Hepatocyte (in vitro differentiated cells): Measurements from ENCODE around the gene KRT26. TPM values are rescaled to one million over a fixed set of nuclear protein-coding genes. Genes with fewer than 3 reads are reported as not detected.

Experiments
- DNase-seq: peaks from one replicate; pipeline ENCODE4 v3.0.0-alpha.2; 2016; ENCODE audit warnings: low spot score
- H2AFZ ChIP-seq: fragments of 200-600 bp; sonication (generic); 2 replicates; pipeline ENCODE4 v1.6.0; 2016; ENCODE audit warnings: antibody characterized with exemption, mild to moderate bottlenecking
- H3K27ac ChIP-seq: fragments of 200-600 bp; sonication (generic); 2 replicates; pipeline ENCODE4 v1.5.1; 2016; ENCODE audit warnings: mild to moderate bottlenecking
- H3K27me3 ChIP-seq: fragments of 200-600 bp; sonication (generic); 2 replicates; pipeline ENCODE4 v1.6.1; 2016
- H3K36me3 ChIP-seq: fragments of 200-600 bp; sonication (generic); replicated peaks from 2 replicates; pipeline ENCODE4 v1.5.1; 2016; ENCODE audit warnings: low read depth; ENCODE audit not compliant: insufficient read depth
- H3K4me1 ChIP-seq: fragments of 200-600 bp; sonication (generic); 2 replicates; pipeline ENCODE4 v1.5.1; 2016; ENCODE audit warnings: mild to moderate bottlenecking, moderate library complexity; ENCODE audit not compliant: insufficient read depth
- H3K4me2 ChIP-seq: fragments of 200-600 bp; sonication (generic); 2 replicates; pipeline ENCODE4 v1.6.0; 2016
- H3K4me3 ChIP-seq: fragments of 200-600 bp; sonication (generic); 2 replicates; pipeline ENCODE4 v1.5.1; 2016; ENCODE audit warnings: mild to moderate bottlenecking
- H3K79me2 ChIP-seq: fragments of 200-600 bp; sonication (generic); 2 replicates; pipeline ENCODE4 v1.6.0; 2017; ENCODE audit warnings: mild to moderate bottlenecking
- H3K9me2 ChIP-seq: fragments of 200-600 bp; sonication (generic); replicated peaks from 2 replicates; pipeline ENCODE4 v1.6.0; 2017; ENCODE audit warnings: mild to moderate bottlenecking; ENCODE audit not compliant: insufficient read depth
- H3K9me3 ChIP-seq: fragments of 200-600 bp; sonication (generic); 2 replicates; pipeline ENCODE4 v1.5.1; 2016; ENCODE audit warnings: low read depth, mild to moderate bottlenecking
- H4K20me1 ChIP-seq: fragments of 200-600 bp; sonication (generic); 2 replicates; pipeline ENCODE4 v1.6.0; 2016; ENCODE audit warnings: mild to moderate bottlenecking; ENCODE audit not compliant: insufficient read depth, poor library complexity, severe bottlenecking
- EZH2 ChIP-seq: fragments of 200-600 bp; sonication (generic); IDR thresholded peaks from 2 replicates; pipeline ENCODE4 v1.6.1; 2016; ENCODE audit warnings: antibody characterized with exemption, mild to moderate bottlenecking, borderline replicate concordance
- EZH2phosphoT487 ChIP-seq: fragments of 200-600 bp; sonication (generic); IDR thresholded peaks from one replicate; pipeline ENCODE4 v1.6.1; 2018; ENCODE audit warnings: antibody characterized with exemption, mild to moderate bottlenecking, low read depth, moderate library complexity; ENCODE audit not compliant: unreplicated experiment, severe bottlenecking
- WGBS: methylation state at CpG from one replicate; pipeline ENCODE4 v1.1.6; 2016; ENCODE audit warnings: low lambda C conversion rate; ENCODE audit errors: missing lambda C conversion rate; 5-methylcytosine and 5-hydroxymethylcytosine counted together
- polyA plus RNA-seq: library from polyadenylated mRNA; unstranded; fragments of >200 nt; fragmentation: Nextera tagmentation; extraction: Ambion mirVana; gene quantifications from 2 replicates; pipeline ENCODE4 v1.2.1, GENCODE V29; 2016
- total RNA-seq: library from RNA; depleted of rRNA; stranded (reverse); fragments of >200 nt; gene quantifications from 2 replicates; pipeline ENCODE4 v1.2.3, GENCODE V29; 2014
- TF ChIP-seq, protein P1 (sequence below): fragments of 200-600 bp; sonication (generic); IDR thresholded peaks from 2 replicates; pipeline ENCODE4 v1.5.1; 2016; ENCODE audit warnings: antibody characterized with exemption, mild to moderate bottlenecking; ENCODE audit not compliant: poor library complexity

The KRT26 gene
- total and polyA plus RNA-seq, 2 experiments from 2014 or later, result not detected

DNA sequence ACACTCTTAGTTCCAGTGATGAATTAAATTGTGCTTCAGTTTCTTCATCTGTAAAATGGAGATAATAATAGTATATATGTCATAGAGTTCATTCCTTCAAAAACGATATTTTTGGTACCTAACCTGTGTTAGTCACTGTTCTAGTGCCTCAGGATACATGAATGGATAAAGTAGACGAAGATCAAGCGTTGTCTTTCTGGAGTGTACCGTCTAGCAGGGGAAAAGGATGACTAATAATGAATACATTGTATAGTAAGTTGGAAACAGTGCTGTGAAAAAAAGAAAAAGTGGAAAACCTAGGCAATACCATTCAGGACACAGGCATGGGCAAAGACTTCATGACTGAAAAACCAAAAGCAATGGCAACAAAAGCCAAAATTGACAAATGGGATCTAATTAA, 41.8 kb upstream of the KRT26 start:
- TF ChIP-seq, protein P1, sequence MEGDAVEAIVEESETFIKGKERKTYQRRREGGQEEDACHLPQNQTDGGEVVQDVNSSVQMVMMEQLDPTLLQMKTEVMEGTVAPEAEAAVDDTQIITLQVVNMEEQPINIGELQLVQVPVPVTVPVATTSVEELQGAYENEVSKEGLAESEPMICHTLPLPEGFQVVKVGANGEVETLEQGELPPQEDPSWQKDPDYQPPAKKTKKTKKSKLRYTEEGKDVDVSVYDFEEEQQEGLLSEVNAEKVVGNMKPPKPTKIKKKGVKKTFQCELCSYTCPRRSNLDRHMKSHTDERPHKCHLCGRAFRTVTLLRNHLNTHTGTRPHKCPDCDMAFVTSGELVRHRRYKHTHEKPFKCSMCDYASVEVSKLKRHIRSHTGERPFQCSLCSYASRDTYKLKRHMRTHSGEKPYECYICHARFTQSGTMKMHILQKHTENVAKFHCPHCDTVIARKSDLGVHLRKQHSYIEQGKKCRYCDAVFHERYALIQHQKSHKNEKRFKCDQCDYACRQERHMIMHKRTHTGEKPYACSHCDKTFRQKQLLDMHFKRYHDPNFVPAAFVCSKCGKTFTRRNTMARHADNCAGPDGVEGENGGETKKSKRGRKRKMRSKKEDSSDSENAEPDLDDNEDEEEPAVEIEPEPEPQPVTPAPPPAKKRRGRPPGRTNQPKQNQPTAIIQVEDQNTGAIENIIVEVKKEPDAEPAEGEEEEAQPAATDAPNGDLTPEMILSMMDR, result no peak
- TF ChIP-seq EZH2phosphoT487, result no peak
- TF ChIP-seq EZH2, result no peak

DNA sequence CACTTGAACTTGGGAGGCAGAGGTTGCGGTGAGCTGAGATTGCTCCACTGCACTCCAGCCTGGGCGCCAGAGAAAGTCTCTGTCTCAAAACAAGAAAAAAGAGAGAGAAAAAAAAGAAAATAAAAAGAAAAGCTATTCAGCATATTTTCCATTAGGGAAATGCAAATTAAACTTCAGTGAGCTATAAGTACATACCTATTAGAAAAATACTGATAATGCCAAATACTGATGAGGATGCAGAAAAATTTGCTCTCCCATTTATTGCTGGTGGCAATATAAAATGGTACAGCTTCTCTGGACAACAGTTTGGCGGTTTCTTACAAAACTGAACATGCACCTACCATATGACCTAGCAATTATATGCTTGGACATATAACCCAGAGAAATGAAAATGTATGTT, 40.6 kb upstream of the KRT26 start:
- Histone ChIP-seq H3K4me3 (no peak overlapping the region), H4K20me1 (no peaks in the 10 kb centered on the region), H3K27me3 (peaks cover 27% of the 10 kb centered on the region), H3K27ac (no peak overlapping the region), H3K9me3 (no peaks in the 10 kb centered on the region), H3K79me2 (peaks cover 6% of the 10 kb centered on the region), H3K4me1 (peaks cover 3% of the 10 kb centered on the region), H3K9me2 (no peaks in the 10 kb centered on the region), H3K36me3 (peaks cover 5% of the 10 kb centered on the region), H3K4me2 (no peak overlapping the region), H2AFZ (no peak overlapping the region)
- WGBS, result 86% methylated on average over 3 of the region's 3 CpGs
- no peak for DNase-seq
- TF ChIP-seq, protein P1, result no peak
- TF ChIP-seq EZH2, result no peak
- no peak for TF ChIP-seq EZH2phosphoT487

More for the DNA sequence above, 41.8 kb upstream of the KRT26 start:
- no peak overlapping the region for H3K4me2 ChIP-seq
- peaks cover 23% of the 10 kb centered on the region for H3K27me3 ChIP-seq
- no peak overlapping the region for H2AFZ ChIP-seq
- 77% methylated on average over 4 of the region's 4 CpGs for WGBS
- H3K9me2 ChIP-seq, result no peaks in the 10 kb centered on the region
- H3K4me3 ChIP-seq, result no peak overlapping the region
- H3K79me2 ChIP-seq, result peaks cover 13% of the 10 kb centered on the region
- no peak overlapping the region for H3K27ac ChIP-seq
- no peaks in the 10 kb centered on the region for H4K20me1 ChIP-seq
- peaks cover 8% of the 10 kb centered on the region for H3K36me3 ChIP-seq
- DNase-seq, result no peak
- peaks cover 7% of the 10 kb centered on the region for H3K4me1 ChIP-seq
- no peaks in the 10 kb centered on the region for H3K9me3 ChIP-seq

DNA sequence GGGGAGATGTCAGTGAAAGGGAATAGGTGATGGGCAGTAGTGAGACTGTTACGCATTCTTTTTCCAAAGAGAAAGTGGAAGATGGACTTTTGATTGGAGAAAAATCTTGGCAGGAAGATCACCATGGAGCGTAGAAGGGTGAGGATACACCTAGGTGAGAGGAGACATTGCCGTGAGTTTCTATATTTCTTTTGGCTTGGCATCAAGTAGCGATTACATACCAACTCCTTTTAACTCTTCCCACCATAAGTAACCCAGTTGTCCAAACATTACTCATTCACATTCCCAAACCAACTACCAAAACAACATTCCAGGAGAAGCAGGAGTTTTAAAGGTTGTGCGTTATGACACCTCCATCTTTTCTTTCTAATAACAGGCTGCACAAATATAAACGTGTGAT, 38.5 kb upstream of the KRT26 start:
- Histone ChIP-seq H4K20me1 (no peaks in the 10 kb centered on the region), H3K79me2 (no peaks in the 10 kb centered on the region), H3K4me2 (no peak overlapping the region), H3K4me1 (no peaks in the 10 kb centered on the region), H3K9me2 (no peaks in the 10 kb centered on the region), H3K27ac (no peak overlapping the region), H3K27me3 (peaks cover 41% of the 10 kb centered on the region), H3K36me3 (no peaks in the 10 kb centered on the region), H3K4me3 (no peak overlapping the region), H2AFZ (no peak overlapping the region), H3K9me3 (no peaks in the 10 kb centered on the region)
- WGBS, result 74% methylated on average over 6 of the region's 6 CpGs
- TF ChIP-seq EZH2 (no peak), EZH2phosphoT487 (no peak)
- TF ChIP-seq, protein P1, result no peak
- DNase-seq, result no peak
